K562 (cell line): ENCODE data around the gene LCA5L. TPM values are rescaled to one million over a fixed set of nuclear protein-coding genes. Genes with fewer than 3 reads are reported as not detected.
A peak's percentile ranks its signal among the peaks of the same experiment; 100 is the strongest.

Experiments
- CREB1 ChIP-seq, 2 experiments: sonication (generic) in 1 of 2; formaldehyde crosslinking in 1 of 2; IDR thresholded peaks; 2 replicates each; pipeline versions ENCODE4 v1.6.1 to v1.8.0; 2012 to 2022; ENCODE audit warnings: inconsistent platforms in 1 of 2, mild to moderate bottlenecking in 1 of 2, missing genetic modification reagents in 1 of 2, moderate library complexity in 1 of 2
- CREM ChIP-seq: IDR thresholded peaks from 2 replicates; pipeline ENCODE4 v1.6.1; 2014; ENCODE audit warnings: antibody characterized with exemption, low read depth
- ETS1 ChIP-seq: conservative IDR thresholded peaks from 2 replicates; pipeline ENCODE4 v1.6.1; 2011; ENCODE audit warnings: low read depth, mild to moderate bottlenecking, low read length; ENCODE audit not compliant: control insufficient read depth
- EWSR1 ChIP-seq: fragments of 450-650 bp; IDR thresholded peaks from 2 replicates; pipeline ENCODE4 v1.6.1; 2018; ENCODE audit warnings: borderline replicate concordance, mild to moderate bottlenecking, low read depth, moderate library complexity; ENCODE audit not compliant: partially characterized antibody
- GABPB1 ChIP-seq: sonication (generic); formaldehyde crosslinking; IDR thresholded peaks from 2 replicates; pipeline ENCODE4 v1.8.0; 2022; ENCODE audit warnings: mild to moderate bottlenecking, missing genetic modification reagents
- HDAC2 ChIP-seq: fragments of 450-650 bp; IDR thresholded peaks from 2 replicates; pipeline ENCODE4 v1.6.1; 2016; ENCODE audit warnings: mild to moderate bottlenecking
- HDGF ChIP-seq: fragments of 450-650 bp; IDR thresholded peaks from 2 replicates; pipeline ENCODE4 v1.6.1; 2016
- HMG20A ChIP-seq: fragments of 450-650 bp; formaldehyde crosslinking; conservative IDR thresholded peaks from 2 replicates; pipeline ENCODE4 v1.4.0; 2020; ENCODE audit warnings: mild to moderate bottlenecking, mixed read lengths
- HNRNPK ChIP-seq: fragments of 200-400 bp; formaldehyde crosslinking; IDR thresholded peaks from one replicate; pipeline ENCODE4 v1.6.1; 2018; ENCODE audit warnings: mild to moderate bottlenecking, low read depth, low read length; ENCODE audit not compliant: poor library complexity, severe bottlenecking
- KDM5B ChIP-seq: fragments of 200-600 bp; sonication (generic); IDR thresholded peaks from 2 replicates; pipeline ENCODE4 v1.6.1; 2012; ENCODE audit warnings: low read depth, mild to moderate bottlenecking, moderate library complexity, low read length, control low read depth, inconsistent platforms; ENCODE audit not compliant: insufficient replicate concordance
- OTX1 ChIP-seq: fragments of 450-650 bp; formaldehyde crosslinking; IDR thresholded peaks from 2 replicates; pipeline ENCODE4 v1.4.0; 2022; ENCODE audit warnings: mild to moderate bottlenecking
- RUNX1 ChIP-seq: sonication (generic); IDR thresholded peaks from 2 replicates; pipeline ENCODE4 v1.6.1; 2016; ENCODE audit warnings: antibody characterized with exemption, low read depth
- SIN3A ChIP-seq, 2 experiments: fragments of 150-350 bp in 1 of 2; IDR thresholded peaks; 2 replicates each; pipeline ENCODE4 v1.6.1; 2011 to 2016; ENCODE audit warnings: borderline replicate concordance in 2 of 2, low read depth in 2 of 2, low read length in 2 of 2, mild to moderate bottlenecking in 2 of 2, moderate library complexity in 2 of 2; ENCODE audit not compliant: control insufficient read depth in 1 of 2
- SMC3 ChIP-seq: conservative IDR thresholded peaks from 2 replicates; pipeline ENCODE4 v1.6.1; 2011; ENCODE audit warnings: low read depth, low read length, improper control_type of control experiment; ENCODE audit not compliant: insufficient read depth
- SPI1 ChIP-seq: IDR thresholded peaks from 2 replicates; pipeline ENCODE4 v1.6.1; 2011; ENCODE audit warnings: low read depth, low read length, control low read depth, borderline replicate concordance
- TCF3 ChIP-seq: sonication (generic); formaldehyde crosslinking; IDR thresholded peaks from 2 replicates; pipeline ENCODE4 v1.4.0; 2020; ENCODE audit warnings: mild to moderate bottlenecking, missing genetic modification reagents
- USF1 ChIP-seq: sonication (generic); formaldehyde crosslinking; IDR thresholded peaks from 2 replicates; pipeline ENCODE4 v1.9.0; 2022; ENCODE audit warnings: mild to moderate bottlenecking, missing genetic modification reagents
- ZBTB34 ChIP-seq: fragments of 250-450 bp; sonication (Bioruptor Pico); IDR thresholded peaks from 2 replicates; pipeline ENCODE4 v1.8.0; 2021; ENCODE audit warnings: mild to moderate bottlenecking, moderate library complexity
- ZNF184 ChIP-seq: sonication (generic); formaldehyde crosslinking; IDR thresholded peaks from 2 replicates; pipeline ENCODE4 v1.5.0; 2020; ENCODE audit warnings: missing genetic modification reagents
- polyA plus RNA-seq, 8 experiments: library from polyadenylated mRNA; depleted of rRNA in 4 of 8; stranded (reverse) in 5 of 8; unstranded in 3 of 8; fragments of >200 nt; fragmentation: Nextera tagmentation in 2 of 8; fragmentation: Illumina TruSeq in 1 of 8; extraction: Ambion mirVana in 2 of 8; extraction: Trizol in 1 of 8; gene quantifications; 2 replicates each; pipeline versions ENCODE4 v1.2.1 to v1.2.3, GENCODE V29; 2011 to 2014; ENCODE audit warnings: inconsistent platforms in 1 of 8, missing spikeins in 1 of 8
- total RNA-seq, 7 experiments: library from RNA; depleted of rRNA in 6 of 7; stranded (reverse); fragments of >200 nt in 6 of 7; fragmentation: Illumina TruSeq in 2 of 7; extraction: Trizol in 2 of 7; gene quantifications; 2 replicates each; pipeline versions ENCODE4 v1.2.1 to v1.2.3, GENCODE V29; 2011 to 2021; ENCODE audit warnings: low replicate concordance in 1 of 7
- TF ChIP-seq, protein P1 (sequence below): fragments of 250-450 bp; sonication (Bioruptor Pico); IDR thresholded peaks from 2 replicates; pipeline ENCODE4 v1.8.0; 2022; ENCODE audit warnings: inconsistent platforms
- TF ChIP-seq, protein P2 (sequence below): sonication (generic); formaldehyde crosslinking; IDR thresholded peaks from 2 replicates; pipeline ENCODE4 v1.8.0; 2022; ENCODE audit warnings: missing genetic modification reagents, mild to moderate bottlenecking, moderate library complexity, borderline replicate concordance

The LCA5L gene
- total and polyA plus RNA-seq, 9 of the 15 experiments (the other 6 are each of a cell fraction or from before 2014, with no cell fraction given): 1.8 to 4.9 (median 3.8) TPM

DNA sequence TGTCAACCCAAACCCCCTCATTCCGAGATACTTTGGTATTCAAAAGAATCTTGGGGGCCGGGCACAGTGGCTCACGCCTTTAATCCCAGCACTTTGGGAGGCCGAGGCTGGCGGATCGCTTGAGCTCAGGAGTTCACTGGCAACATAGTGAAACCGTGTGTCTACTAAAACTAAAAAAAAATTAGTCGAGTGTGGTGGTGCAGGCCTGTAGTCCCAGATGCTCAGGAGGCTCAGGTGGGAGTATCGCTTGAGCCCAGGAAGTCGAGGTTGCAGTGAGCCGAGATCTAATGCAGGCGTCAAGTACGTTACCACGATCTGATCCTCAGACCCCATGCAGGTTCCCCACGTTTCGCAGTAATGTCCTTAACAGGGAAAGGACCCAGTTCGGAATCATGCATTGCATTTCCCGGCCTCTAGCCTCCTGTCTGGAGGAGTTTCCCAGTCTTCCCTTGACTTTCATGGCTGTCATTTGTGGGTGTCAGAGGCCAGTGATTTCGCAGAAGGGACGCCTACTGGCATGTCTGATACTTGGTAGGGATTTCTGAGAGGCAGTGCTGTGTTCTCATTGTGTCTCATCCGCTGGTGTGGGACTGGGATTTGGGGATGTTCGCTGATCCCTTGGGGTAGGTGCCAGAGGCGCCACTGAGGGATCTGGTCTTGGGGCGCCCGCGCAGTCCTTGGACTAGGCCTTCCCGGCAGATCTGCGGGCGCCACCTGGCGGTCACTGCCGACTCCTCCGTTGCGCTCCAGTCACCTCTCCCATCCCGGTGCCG, 57.4 kb downstream of the LCA5L start (continued):
- TF ChIP-seq, protein P1, sequence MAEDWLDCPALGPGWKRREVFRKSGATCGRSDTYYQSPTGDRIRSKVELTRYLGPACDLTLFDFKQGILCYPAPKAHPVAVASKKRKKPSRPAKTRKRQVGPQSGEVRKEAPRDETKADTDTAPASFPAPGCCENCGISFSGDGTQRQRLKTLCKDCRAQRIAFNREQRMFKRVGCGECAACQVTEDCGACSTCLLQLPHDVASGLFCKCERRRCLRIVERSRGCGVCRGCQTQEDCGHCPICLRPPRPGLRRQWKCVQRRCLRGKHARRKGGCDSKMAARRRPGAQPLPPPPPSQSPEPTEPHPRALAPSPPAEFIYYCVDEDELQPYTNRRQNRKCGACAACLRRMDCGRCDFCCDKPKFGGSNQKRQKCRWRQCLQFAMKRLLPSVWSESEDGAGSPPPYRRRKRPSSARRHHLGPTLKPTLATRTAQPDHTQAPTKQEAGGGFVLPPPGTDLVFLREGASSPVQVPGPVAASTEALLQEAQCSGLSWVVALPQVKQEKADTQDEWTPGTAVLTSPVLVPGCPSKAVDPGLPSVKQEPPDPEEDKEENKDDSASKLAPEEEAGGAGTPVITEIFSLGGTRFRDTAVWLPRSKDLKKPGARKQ (CRISPR knock-in tag): no peak
- TF ChIP-seq, protein P2, sequence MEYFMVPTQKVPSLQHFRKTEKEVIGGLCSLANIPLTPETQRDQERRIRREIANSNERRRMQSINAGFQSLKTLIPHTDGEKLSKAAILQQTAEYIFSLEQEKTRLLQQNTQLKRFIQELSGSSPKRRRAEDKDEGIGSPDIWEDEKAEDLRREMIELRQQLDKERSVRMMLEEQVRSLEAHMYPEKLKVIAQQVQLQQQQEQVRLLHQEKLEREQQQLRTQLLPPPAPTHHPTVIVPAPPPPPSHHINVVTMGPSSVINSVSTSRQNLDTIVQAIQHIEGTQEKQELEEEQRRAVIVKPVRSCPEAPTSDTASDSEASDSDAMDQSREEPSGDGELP (CRISPR knock-in tag): peak; percentile 58
- TF ChIP-seq HDGF: no peak
- TF ChIP-seq GABPB1 (CRISPR knock-in tag): peak; percentile 75; the same call in 1 of the 2 replicates
- TF ChIP-seq SIN3A (IDR thresholded peaks at IDR 0.05; ENCODE audit: borderline replicate concordance in 2 of 2, control insufficient read depth in 1 of 2, low read depth in 2 of 2, low read length in 2 of 2): peak in 1 of 2 experiments; percentile 32; a peak in 2 of 4 replicates
- no peak for TF ChIP-seq CREB1 (IDR thresholded peaks at IDR 0.05)
- TF ChIP-seq CREB1 (CRISPR knock-in tag; IDR thresholded peaks at IDR 0.05): 0 out of 2 replicates have a peak, but pooled peaks have one; percentile 19
- no peak; the same call in 1 of the 2 replicates for TF ChIP-seq ETS1
- no peak for TF ChIP-seq HMG20A (CRISPR knock-in tag)
- no peak for TF ChIP-seq ZNF184 (CRISPR knock-in tag)
- no peak for TF ChIP-seq HNRNPK
- TF ChIP-seq OTX1 (CRISPR knock-in tag): peak; percentile 61; the same call in 1 of the 2 replicates
- TF ChIP-seq SMC3: peak; percentile 98
- no peak for TF ChIP-seq SPI1
- no peak for TF ChIP-seq EWSR1
- peak; percentile 70; the same call in 1 of the 2 replicates for TF ChIP-seq CREM
- TF ChIP-seq TCF3: no peak; the same call in 1 of the 2 replicates
- TF ChIP-seq KDM5B: peak; percentile 40
- TF ChIP-seq HDAC2: peak; percentile 79
- TF ChIP-seq USF1 (CRISPR knock-in tag): no peak
- no peak for TF ChIP-seq ZBTB34 (CRISPR knock-in tag)
- TF ChIP-seq RUNX1: no peak
